ENCODE results near the gene CABLES2.

Gene CABLES2

GRCh38 chr20:62357681-62358080 lies 49.4 kb downstream of the CABLES2 start:
- Mint-ChIP-seq H3K9me3 (no peaks in the 10 kb centered on the region), H3K36me3 (ENCODE audit: low read depth) (no peaks in the 10 kb centered on the region), H3K27me3 (ENCODE audit: low read depth, poor library complexity) (no peaks in the 10 kb centered on the region), H3K27ac (no peak overlapping the region), H3K4me3 (no peak overlapping the region), H3K4me1 (peaks cover 58% of the 10 kb centered on the region)
- DNase-seq, result no peak
- no peak for TF ChIP-seq CTCF (IDR thresholded peaks at IDR 0.05)

- Mint-ChIP-seq H3K9me3 (no peaks in the 10 kb centered on the region), H3K4me1 (peaks cover 53% of the 10 kb centered on the region), H3K27me3 (ENCODE audit: low read depth, poor library complexity) (no peaks in the 10 kb centered on the region), H3K27ac (no peak overlapping the region), H3K36me3 (ENCODE audit: low read depth) (no peaks in the 10 kb centered on the region), H3K4me3 (no peak overlapping the region)
- no peak for TF ChIP-seq CTCF (IDR thresholded peaks at IDR 0.05)
- DNase-seq, result no peak
Measured at GRCh38 chr20:62357187-62357667, 49.9 kb downstream of the CABLES2 start.

GRCh38 chr20:62356589-62357186 lies 50.4 kb downstream of the CABLES2 start:
- Mint-ChIP-seq H3K27me3 (ENCODE audit: low read depth, poor library complexity) (no peaks in the 10 kb centered on the region), H3K4me1 (peaks cover 48% of the 10 kb centered on the region), H3K9me3 (no peaks in the 10 kb centered on the region), H3K4me3 (no peak overlapping the region), H3K27ac (no peak overlapping the region), H3K36me3 (ENCODE audit: low read depth) (no peaks in the 10 kb centered on the region)
- no peak for DNase-seq
- TF ChIP-seq CTCF (IDR thresholded peaks at IDR 0.05), result no peak

GRCh38 chr20:62355878-62356588 lies 51.1 kb downstream of the CABLES2 start:
- no peaks in the 10 kb centered on the region for H3K36me3 Mint-ChIP-seq (ENCODE audit: low read depth)
- peaks cover 47% of the 10 kb centered on the region for H3K4me1 Mint-ChIP-seq
- H3K27ac Mint-ChIP-seq, result peak overlapping the region; percentile 83
- peak overlapping the region; percentile 61 for H3K4me3 Mint-ChIP-seq
- peak; percentile 66 for DNase-seq
- H3K9me3 Mint-ChIP-seq, result no peaks in the 10 kb centered on the region
- no peak for TF ChIP-seq CTCF (IDR thresholded peaks at IDR 0.05)
- H3K27me3 Mint-ChIP-seq (ENCODE audit: low read depth, poor library complexity), result no peaks in the 10 kb centered on the region

DNA sequence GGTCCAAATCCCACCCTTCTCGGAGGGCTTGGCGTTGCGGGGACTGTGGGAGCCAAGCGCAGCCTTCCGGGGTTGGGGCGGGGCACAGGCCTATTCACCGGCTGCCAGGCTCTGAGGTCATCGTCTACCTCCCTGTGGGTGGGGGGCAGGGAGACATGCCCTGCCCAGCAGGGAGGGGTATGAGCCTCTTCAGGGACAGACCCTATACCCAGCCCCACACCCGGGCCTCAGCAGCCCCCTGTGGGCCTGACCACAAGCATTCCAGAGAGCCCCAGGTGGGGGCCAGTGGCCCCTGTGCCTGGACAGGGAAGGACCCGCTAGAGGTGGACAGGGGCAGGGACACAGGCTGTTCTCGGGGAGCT lies 51.6 kb downstream of the CABLES2 start:
- no peak overlapping the region for H3K27ac Mint-ChIP-seq
- no peak overlapping the region for H3K4me3 Mint-ChIP-seq
- no peaks in the 10 kb centered on the region for H3K9me3 Mint-ChIP-seq
- no peaks in the 10 kb centered on the region for H3K27me3 Mint-ChIP-seq (ENCODE audit: low read depth, poor library complexity)
- H3K4me1 Mint-ChIP-seq, result peaks cover 43% of the 10 kb centered on the region
- no peaks in the 10 kb centered on the region for H3K36me3 Mint-ChIP-seq (ENCODE audit: low read depth)
- no peak for DNase-seq
- no peak for TF ChIP-seq CTCF (IDR thresholded peaks at IDR 0.05)

Measured in nephron progenitor cell (in vitro differentiated cells).